Rectal smooth muscle tissue (tissue), 1 donor: ENCODE measurements around the gene C3orf22.

Source experiments
- H3K27ac ChIP-seq: one replicate; pipeline ENCODE4 v1.7.0; 2013; ENCODE audit warnings: low read depth, low read length, inconsistent platforms
- H3K27me3 ChIP-seq: one replicate; pipeline ENCODE4 v1.7.0; 2013; ENCODE audit warnings: low read length; ENCODE audit not compliant: control insufficient read depth, insufficient read depth
- H3K36me3 ChIP-seq: one replicate; pipeline ENCODE4 v1.7.0; 2013; ENCODE audit warnings: low read length; ENCODE audit not compliant: control insufficient read depth, insufficient read depth
- H3K4me1 ChIP-seq: one replicate; pipeline ENCODE4 v1.7.0; 2013; ENCODE audit warnings: low read length; ENCODE audit not compliant: control insufficient read depth, insufficient read depth
- H3K4me3 ChIP-seq: one replicate; pipeline ENCODE4 v1.7.0; 2013; ENCODE audit warnings: low read length
- H3K9ac ChIP-seq: one replicate; pipeline ENCODE4 v1.7.0; 2013; ENCODE audit warnings: low read length

The C3orf22 gene

GRCh38 chr3:126518779-126519177, 40.0 kb downstream of the C3orf22 start:
- no peaks in the 10 kb centered on the region for H3K4me1 ChIP-seq
- no peaks in the 10 kb centered on the region for H3K36me3 ChIP-seq
- peaks cover 3% of the 10 kb centered on the region for H3K27me3 ChIP-seq
- H3K4me3 ChIP-seq = no peak overlapping the region
- H3K27ac ChIP-seq = no peak overlapping the region
- H3K9ac ChIP-seq = no peak overlapping the region

GRCh38 chr3:126517986-126518778, 40.5 kb downstream of the C3orf22 start:
- no peak overlapping the region for H3K9ac ChIP-seq
- H3K27ac ChIP-seq = no peak overlapping the region
- no peaks in the 10 kb centered on the region for H3K4me1 ChIP-seq
- H3K36me3 ChIP-seq = no peaks in the 10 kb centered on the region
- H3K4me3 ChIP-seq = no peak overlapping the region
- no peaks in the 10 kb centered on the region for H3K27me3 ChIP-seq

GRCh38 chr3:126517291-126517951, 41.3 kb downstream of the C3orf22 start, which contains the start of gene UROC1:
Gene UROC1 (minus strand): TSS chr3:126517773. CDS start chr3:126517719, 54 bp downstream.
- Histone ChIP-seq H3K4me3 (no peak within 1 kb of the TSS), H3K9ac (no peak within 1 kb of the TSS), H3K27me3 (no peaks in the 10 kb centered on the region), H3K27ac (no peak within 1 kb of the TSS), H3K4me1 (no peaks in the 10 kb centered on the region), H3K36me3 (no peaks in the 10 kb centered on the region)

- Histone ChIP-seq H3K27ac (no peak overlapping the region), H3K4me3 (no peak overlapping the region), H3K4me1 (no peaks in the 10 kb centered on the region), H3K9ac (no peak overlapping the region), H3K27me3 (no peaks in the 10 kb centered on the region), H3K36me3 (no peaks in the 10 kb centered on the region)
Observed at GRCh38 chr3:126516936-126517290, 41.8 kb downstream of the C3orf22 start.

GRCh38 chr3:126516152-126516935, 42.4 kb downstream of the C3orf22 start:
- Histone ChIP-seq H3K27ac (no peak overlapping the region), H3K27me3 (no peaks in the 10 kb centered on the region), H3K36me3 (no peaks in the 10 kb centered on the region), H3K4me1 (no peaks in the 10 kb centered on the region), H3K4me3 (no peak overlapping the region), H3K9ac (no peak overlapping the region)

- Histone ChIP-seq H3K27me3 (no peaks in the 10 kb centered on the region), H3K4me1 (no peaks in the 10 kb centered on the region), H3K36me3 (no peaks in the 10 kb centered on the region), H3K9ac (no peak overlapping the region), H3K4me3 (no peak overlapping the region), H3K27ac (no peak overlapping the region)
Observed at GRCh38 chr3:126515066-126515706, 43.5 kb downstream of the C3orf22 start.

- Histone ChIP-seq H3K9ac (no peak overlapping the region), H3K4me1 (no peaks in the 10 kb centered on the region), H3K4me3 (no peak overlapping the region), H3K36me3 (no peaks in the 10 kb centered on the region), H3K27me3 (no peaks in the 10 kb centered on the region), H3K27ac (no peak overlapping the region)
Observed at GRCh38 chr3:126514161-126514560, 44.6 kb downstream of the C3orf22 start.

GRCh38 chr3:126512916-126513650, 45.6 kb downstream of the C3orf22 start:
- Histone ChIP-seq H3K27ac (no peak overlapping the region), H3K9ac (no peak overlapping the region), H3K36me3 (no peaks in the 10 kb centered on the region), H3K4me1 (no peaks in the 10 kb centered on the region), H3K4me3 (no peak overlapping the region), H3K27me3 (no peaks in the 10 kb centered on the region)

- H3K27me3 ChIP-seq = no peaks in the 10 kb centered on the region
Observed at GRCh38 chr3:126512026-126512425, 46.7 kb downstream of the C3orf22 start.

GRCh38 chr3:126511291-126511690, 47.4 kb downstream of the C3orf22 start:
- H3K36me3 ChIP-seq = no peaks in the 10 kb centered on the region
- H3K4me1 ChIP-seq = no peaks in the 10 kb centered on the region
- H3K27ac ChIP-seq = no peak overlapping the region
- no peaks in the 10 kb centered on the region for H3K27me3 ChIP-seq
- H3K9ac ChIP-seq = no peak overlapping the region
- no peak overlapping the region for H3K4me3 ChIP-seq

More at GRCh38 chr3:126512026-126512425, 46.7 kb downstream of the C3orf22 start:
- no peaks in the 10 kb centered on the region for H3K4me1 ChIP-seq
- no peak overlapping the region for H3K4me3 ChIP-seq
- H3K9ac ChIP-seq = no peak overlapping the region
- H3K36me3 ChIP-seq = no peaks in the 10 kb centered on the region
- H3K27ac ChIP-seq = no peak overlapping the region

GRCh38 chr3:126510308-126510910, 48.3 kb downstream of the C3orf22 start:
- Histone ChIP-seq H3K4me1 (no peaks in the 10 kb centered on the region), H3K4me3 (no peak overlapping the region), H3K36me3 (no peaks in the 10 kb centered on the region), H3K27ac (no peak overlapping the region), H3K27me3 (no peaks in the 10 kb centered on the region), H3K9ac (no peak overlapping the region)
